IMR-90 (cell line): ENCODE measurements around the gene ACSS1. TPM values are rescaled to one million over a fixed set of nuclear protein-coding genes. Genes with fewer than 3 reads are reported as not detected.

Experiments used
- ATAC-seq: fragments of 200-7000 bp; cut with Tn5 transposase; 2 replicates; pipeline ENCODE4 v1.9.1; 2020; ENCODE audit warnings: low read depth, mild to moderate bottlenecking, moderate library complexity
- BruUV-seq: library from RNA; stranded (reverse); fragments of 400-500 nt; replicated peaks from 2 replicates; lab custom pipeline; 2021; lab: Mats Ljungman, UMichigan
- CTCF ChIA-PET: fragments of 300-600 bp; formaldehyde crosslinking; extraction: SDS; loops from one replicate; lab custom pipeline; 2021; ENCODE audit warnings: antibody characterized with exemption; lab: Yijun Ruan, JAX
- POLR2A ChIA-PET: fragments of 300-600 bp; sonication (Branson Sonifier 250); formaldehyde crosslinking; loops from one replicate; lab custom pipeline; 2022; ENCODE audit warnings: antibody characterized with exemption; ENCODE audit not compliant: unreplicated experiment; lab: Charles Lee
- DNase-seq: peaks from one replicate; pipeline ENCODE4 v3.0.0; 2013
- H2AFZ ChIP-seq: replicated peaks from 2 replicates; pipeline ENCODE3; 2013; ENCODE audit warnings: low read length, mild to moderate bottlenecking; ENCODE audit not compliant: poor library complexity
- H2AK5ac ChIP-seq: 2 replicates; pipeline ENCODE4 v1.6.1; 2013; ENCODE audit warnings: low read depth, low read length, inconsistent platforms
- H2AK9ac ChIP-seq: replicated peaks from 2 replicates; pipeline ENCODE3; 2013; ENCODE audit warnings: mild to moderate bottlenecking, low read depth, low read length, moderate library complexity; ENCODE audit not compliant: poor library complexity
- H2BK120ac ChIP-seq: 2 replicates; pipeline ENCODE4 v1.6.1; 2013; ENCODE audit warnings: low read depth, low read length, inconsistent platforms
- H2BK15ac ChIP-seq: 3 replicates; pipeline ENCODE4 v1.6.1; 2013; ENCODE audit warnings: low read depth, low read length, inconsistent platforms
- H2BK20ac ChIP-seq: 2 replicates; pipeline ENCODE4 v1.6.1; 2013; ENCODE audit warnings: low read depth, mild to moderate bottlenecking, inconsistent platforms, low read length, moderate library complexity
- H2BK5ac ChIP-seq: 2 replicates; pipeline ENCODE4 v1.6.1; 2013; ENCODE audit warnings: mild to moderate bottlenecking, low read depth, low read length, inconsistent platforms; ENCODE audit not compliant: poor library complexity, severe bottlenecking
- H3K14ac ChIP-seq: replicated peaks from 2 replicates; pipeline ENCODE4 v1.6.1; 2013; ENCODE audit warnings: low read depth, low read length, inconsistent platforms
- H3K18ac ChIP-seq: 2 replicates; pipeline ENCODE4 v1.6.1; 2013; ENCODE audit warnings: low read depth, low read length, control low read depth
- H3K23ac ChIP-seq: 2 replicates; pipeline ENCODE4 v1.6.1; 2013; ENCODE audit warnings: low read depth, low read length, inconsistent platforms
- H3K27ac ChIP-seq: 2 replicates; pipeline ENCODE4 v1.5.1; 2013; ENCODE audit warnings: mild to moderate bottlenecking, control low read depth, low read length; ENCODE audit not compliant: insufficient read depth
- H3K27me3 ChIP-seq: 2 replicates; pipeline ENCODE4 v1.6.1; 2013; ENCODE audit warnings: low read length; ENCODE audit not compliant: control insufficient read depth, insufficient read depth
- H3K36me3 ChIP-seq: 2 replicates; pipeline ENCODE4 v1.6.1; 2013; ENCODE audit warnings: low read length, mixed read lengths; ENCODE audit not compliant: control insufficient read depth, insufficient read depth
- H3K4ac ChIP-seq: 2 replicates; pipeline ENCODE4 v1.6.1; 2013; ENCODE audit warnings: low read depth, low read length, inconsistent platforms
- H3K4me1 ChIP-seq: 2 replicates; pipeline ENCODE4 v1.6.1; 2013; ENCODE audit warnings: low read length, mixed read lengths; ENCODE audit not compliant: control insufficient read depth, insufficient read depth
- H3K4me2 ChIP-seq: 2 replicates; pipeline ENCODE4 v1.6.1; 2013; ENCODE audit warnings: low read depth, mild to moderate bottlenecking, control low read depth, low read length, moderate library complexity
- H3K4me3 ChIP-seq: 2 replicates; pipeline ENCODE4 v1.5.1; 2013; ENCODE audit warnings: low read depth, mild to moderate bottlenecking, control low read depth, low read length, moderate library complexity; ENCODE audit not compliant: insufficient read depth
- H3K56ac ChIP-seq: 2 replicates; pipeline ENCODE4 v1.6.1; 2013; ENCODE audit warnings: low read length, inconsistent platforms; ENCODE audit not compliant: insufficient read depth; ENCODE audit errors: extremely low read depth
- H3K79me1 ChIP-seq, 2 experiments: 2 replicates each; pipeline ENCODE4 v1.6.1; 2013; ENCODE audit warnings: low read length in 2 of 2, inconsistent platforms in 1 of 2, low read depth in 1 of 2
- H3K9ac ChIP-seq: 2 replicates; pipeline ENCODE4 v1.6.1; 2013; ENCODE audit warnings: low read depth, low read length, control low read depth
- H3K9me1 ChIP-seq: 2 replicates; pipeline ENCODE4 v1.6.1; 2013; ENCODE audit warnings: low read length, inconsistent platforms; ENCODE audit not compliant: insufficient read depth
- H3K9me3 ChIP-seq: 2 replicates; pipeline ENCODE4 v1.6.1; 2013; ENCODE audit warnings: low read length; ENCODE audit not compliant: control insufficient read depth, insufficient read depth
- H4K20me1 ChIP-seq: 2 replicates; pipeline ENCODE4 v1.6.1; 2013; ENCODE audit warnings: low read length, inconsistent platforms; ENCODE audit not compliant: insufficient read depth
- H4K5ac ChIP-seq: 2 replicates; pipeline ENCODE4 v1.6.1; 2013; ENCODE audit warnings: mild to moderate bottlenecking, low read depth, low read length, control low read depth
- H4K8ac ChIP-seq, 2 experiments: 2 replicates each; pipeline ENCODE4 v1.6.1; 2013; ENCODE audit warnings: low read depth in 2 of 2, low read length in 2 of 2, control low read depth in 1 of 2, inconsistent platforms in 1 of 2
- H4K91ac ChIP-seq: 2 replicates; pipeline ENCODE4 v1.6.1; 2013; ENCODE audit warnings: low read depth, low read length, inconsistent platforms; ENCODE audit not compliant: insufficient read depth
- NFE2L2 ChIP-seq: fragments of 150-350 bp; IDR thresholded peaks from 2 replicates; pipeline ENCODE4 v1.6.1; 2016; ENCODE audit warnings: low read depth, mild to moderate bottlenecking, low read length
- SMC3 ChIP-seq: fragments of 150-350 bp; IDR thresholded peaks from 2 replicates; pipeline ENCODE4 v1.6.1; 2016; ENCODE audit warnings: low read depth, mild to moderate bottlenecking, antibody characterized with exemption, low read length, moderate library complexity
- WGBS, 2 experiments: methylation state at CpG; one replicate each; pipeline versions ENCODE4 v1.1.5 to v1.1.7; 2013; ENCODE audit warnings: missing lambda C conversion rate in 2 of 2; ENCODE audit not compliant: insufficient read length in 1 of 2; ENCODE audit errors: extremely low coverage in 2 of 2; 5-methylcytosine and 5-hydroxymethylcytosine counted together
- dilution Hi-C: fragments of 300-500 bp; cut with HindIII; formaldehyde crosslinking; loops from one replicate; pipeline ENCODE4 v1.14.3; 2018; ENCODE audit warnings: low sequenced_read_pairs; ENCODE audit not compliant: unreplicated experiment
- in situ Hi-C: fragments of 300-500 bp; cut with MboI; formaldehyde crosslinking; loops from 3 replicates; pipeline ENCODE4 v1.14.3; 2019; ENCODE audit warnings: low sequenced_read_pairs, inconsistent platforms, mixed read lengths
- intact Hi-C: fragments of 100-400 bp; cut with micrococcal nuclease; formaldehyde crosslinking; loops from 2 replicates; pipeline ENCODE4 v1.10.0; 2022
- polyA plus RNA-seq, 3 experiments: library from polyadenylated mRNA; depleted of rRNA; stranded (reverse); fragments of >200 nt; gene quantifications; 2 replicates each; pipeline ENCODE4 v1.2.3, GENCODE V29; 2012; ENCODE audit warnings: low replicate concordance in 1 of 3
- total RNA-seq: library from RNA; depleted of rRNA; stranded (reverse); fragments of >200 nt; gene quantifications from 2 replicates; pipeline ENCODE4 v1.2.3, GENCODE V29; 2012

Gene ACSS1
- total and polyA plus RNA-seq, 2 of the 4 experiments (the other 2 are of a cell fraction): 0.72 to 1.2 TPM

- TF ChIP-seq SMC3: no peak
These were observed 50.2 kb downstream of the ACSS1 start (continued) for GRCh38 chr20:25007491-25008305.

DNA sequence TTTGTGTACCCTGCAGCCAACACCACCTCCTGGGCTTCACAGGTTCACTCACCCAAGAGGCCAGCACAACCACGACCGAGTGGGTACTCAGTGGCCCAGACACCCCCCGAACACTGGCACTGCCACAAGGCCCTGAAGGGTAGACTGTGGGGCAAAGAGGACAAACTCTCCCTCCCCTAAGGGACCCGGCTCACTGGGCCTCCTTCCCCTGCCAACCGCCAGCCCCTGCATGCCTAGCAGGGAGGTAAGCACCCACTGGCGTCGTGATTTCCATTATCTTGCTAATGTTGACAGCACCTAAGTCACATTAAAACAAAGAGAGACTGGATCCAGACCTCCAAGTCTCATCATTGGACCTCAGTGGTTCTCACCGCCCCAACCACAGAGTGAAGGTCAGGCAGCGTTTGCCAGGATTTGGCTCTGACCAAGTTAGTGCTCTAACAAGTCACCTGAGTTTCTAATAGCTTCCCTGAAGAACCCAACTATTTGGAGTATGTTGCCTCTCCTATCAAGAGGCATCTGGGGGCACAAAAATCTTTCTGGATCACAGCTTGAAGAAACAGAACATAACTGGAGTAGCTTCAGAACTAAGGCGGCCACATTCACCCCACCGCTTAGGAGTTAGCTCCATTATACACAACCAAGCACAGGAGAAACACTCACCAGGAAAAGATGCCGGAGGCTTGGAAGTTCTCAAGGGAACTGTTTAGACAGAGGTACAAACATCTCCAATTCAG lies 51.3 kb downstream of the ACSS1 start:
- Histone ChIP-seq H3K9me3 (no peaks in the 10 kb centered on the region), H3K4me2 (no peak overlapping the region), H4K5ac (no peak overlapping the region), H3K79me1 (no peaks in the 10 kb centered on the region), H3K36me3 (no peaks in the 10 kb centered on the region), H2BK5ac (no peak overlapping the region), H3K27ac (no peak overlapping the region), H3K18ac (no peak overlapping the region), H2BK120ac (no peak overlapping the region), H2AK5ac (no peak overlapping the region), H3K14ac (no peak overlapping the region), H3K56ac (no peak overlapping the region), H4K20me1 (no peaks in the 10 kb centered on the region), H3K4ac (no peak overlapping the region), H3K9ac (no peak overlapping the region), H4K91ac (no peak overlapping the region), H2BK20ac (no peak overlapping the region), H2AK9ac (no peak overlapping the region), H2AFZ (no peak overlapping the region), H4K8ac (no peak overlapping the region), H3K27me3 (peaks cover 8% of the 10 kb centered on the region), H3K4me3 (no peak overlapping the region), H3K9me1 (no peaks in the 10 kb centered on the region), H2BK15ac (no peak overlapping the region), H3K23ac (no peak overlapping the region), H3K4me1 (no peaks in the 10 kb centered on the region)
- ChIA-PET POLR2A (no interaction called here), CTCF (no interaction called here)
- dilution Hi-C loops: no loop called here
- intact Hi-C loops: no loop called here
- TF ChIP-seq NFE2L2: no peak
- no peak for ATAC-seq
- no peak for DNase-seq
- WGBS, 2 experiments: 80% methylated on average over 3 of the region's 12 CpGs; no CpG with 5 or more reads in 1 of the 2 experiments
- no TSS peak for BruUV-seq
- in situ Hi-C loops: loop anchor here (10.0 kb wide), 1 partner anchor 168 kb away; no protein-coding TSS in a partner anchor
